Bronchial epithelial cell (primary cell): Measurements from ENCODE around the gene MAST4. TPM values are rescaled to one million over a fixed set of nuclear protein-coding genes. Genes with fewer than 3 reads are reported as not detected.
"Not testable (repeated sequence)": the region's sequence is repeated elsewhere in the genome, so short reads cannot be mapped to it uniquely, and the experiment has no call there.

ENCODE experiments used
- DNase-seq: peaks from one replicate; pipeline ENCODE4 v3.0.0-alpha.2; 2010; ENCODE audit warnings: low read depth
- FAIRE-seq: peaks from 2 replicates; lab custom pipeline; 2011; peaks lifted over from hg19 to GRCh38; lab: Jason Lieb, UNC
- H3K27me3 ChIP-seq: 2 replicates; pipeline ENCODE4 v1.5.1; 2011; ENCODE audit warnings: low read length; ENCODE audit not compliant: control insufficient read depth, insufficient read depth
- H3K36me3 ChIP-seq: 2 replicates; pipeline ENCODE4 v1.5.1; 2011; ENCODE audit warnings: low read length; ENCODE audit not compliant: control insufficient read depth, insufficient read depth
- H3K4me3 ChIP-seq: 2 replicates; pipeline ENCODE4 v1.5.1; 2011; ENCODE audit warnings: mild to moderate bottlenecking, low read depth, low read length, control low read depth
- CTCF ChIP-seq: IDR thresholded peaks from 2 replicates; pipeline ENCODE4 v1.5.1; 2011; ENCODE audit warnings: mild to moderate bottlenecking, moderate library complexity, low read length, control low read depth, inconsistent platforms; ENCODE audit not compliant: insufficient read depth, severe bottlenecking
- total RNA-seq: library from RNA; depleted of rRNA; stranded (reverse); fragments of >200 nt; gene quantifications from 2 replicates; pipeline ENCODE4 v1.2.1, GENCODE V29; 2014

MAST4 gene
- total RNA-seq, 1 donor from 2014 or later = 10.3 TPM

GRCh38 chr5:66742896-66743247 is 146.7 kb downstream of the MAST4 start:
- Histone ChIP-seq H3K36me3 (no peaks in the 10 kb centered on the region), H3K27me3 (no peaks in the 10 kb centered on the region), H3K4me3 (no peak overlapping the region)
- DNase-seq (no peak), FAIRE-seq (no peak)
- no peak for TF ChIP-seq CTCF

GRCh38 chr5:66743344-66743743 is 147.2 kb downstream of the MAST4 start:
- no peak for DNase-seq
- TF ChIP-seq CTCF = no peak
- H3K36me3 ChIP-seq = no peaks in the 10 kb centered on the region
- FAIRE-seq = no peak
- no peaks in the 10 kb centered on the region for H3K27me3 ChIP-seq
- H3K4me3 ChIP-seq = no peak overlapping the region

- Histone ChIP-seq H3K4me3 (no peak overlapping the region), H3K36me3 (no peaks in the 10 kb centered on the region), H3K27me3 (no peaks in the 10 kb centered on the region)
- DNase-seq (peak; percentile 49), FAIRE-seq (no peak)
- TF ChIP-seq CTCF = no peak
Measured at GRCh38 chr5:66744040-66744439, 147.8 kb downstream of the MAST4 start.

GRCh38 chr5:66745297-66745696 is 149.1 kb downstream of the MAST4 start:
- no peak for TF ChIP-seq CTCF
- FAIRE-seq (no peak), DNase-seq (no peak)
- Histone ChIP-seq H3K36me3 (no peaks in the 10 kb centered on the region), H3K4me3 (no peak overlapping the region), H3K27me3 (no peaks in the 10 kb centered on the region)

- H3K4me3 ChIP-seq = no peak overlapping the region
- no peaks in the 10 kb centered on the region for H3K36me3 ChIP-seq
- peak; percentile 18 for FAIRE-seq
- H3K27me3 ChIP-seq = no peaks in the 10 kb centered on the region
- TF ChIP-seq CTCF = no peak
- DNase-seq = no peak
Measured at GRCh38 chr5:66747607-66748006, 151.4 kb downstream of the MAST4 start.

GRCh38 chr5:66752668-66753067 is 156.5 kb downstream of the MAST4 start:
- FAIRE-seq, H3K27me3 ChIP-seq, H3K36me3 ChIP-seq, H3K4me3 ChIP-seq, DNase-seq: not testable (repeated sequence)
